ENCODE data around the gene DPH6.

The DPH6 gene

DNA sequence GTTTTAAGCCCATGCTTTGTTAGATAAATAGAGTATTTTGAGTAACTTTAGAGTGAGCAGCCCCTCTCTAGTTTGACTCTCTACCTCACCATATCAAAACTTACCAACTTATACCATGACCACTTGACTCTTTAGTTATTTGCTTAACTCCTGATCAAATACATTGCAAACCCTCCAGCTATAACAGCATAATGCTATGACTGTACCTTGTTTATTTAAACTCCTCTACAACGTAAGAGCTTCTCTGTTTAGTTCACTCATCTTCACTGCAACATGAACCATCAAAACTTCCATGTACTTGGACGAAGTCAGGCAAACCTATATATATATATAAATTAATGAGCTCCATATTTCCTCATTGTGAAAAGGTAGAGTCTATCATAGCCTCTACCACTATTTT lies 218.2 kb downstream of the DPH6 start:
- TF ChIP-seq, protein P1, sequence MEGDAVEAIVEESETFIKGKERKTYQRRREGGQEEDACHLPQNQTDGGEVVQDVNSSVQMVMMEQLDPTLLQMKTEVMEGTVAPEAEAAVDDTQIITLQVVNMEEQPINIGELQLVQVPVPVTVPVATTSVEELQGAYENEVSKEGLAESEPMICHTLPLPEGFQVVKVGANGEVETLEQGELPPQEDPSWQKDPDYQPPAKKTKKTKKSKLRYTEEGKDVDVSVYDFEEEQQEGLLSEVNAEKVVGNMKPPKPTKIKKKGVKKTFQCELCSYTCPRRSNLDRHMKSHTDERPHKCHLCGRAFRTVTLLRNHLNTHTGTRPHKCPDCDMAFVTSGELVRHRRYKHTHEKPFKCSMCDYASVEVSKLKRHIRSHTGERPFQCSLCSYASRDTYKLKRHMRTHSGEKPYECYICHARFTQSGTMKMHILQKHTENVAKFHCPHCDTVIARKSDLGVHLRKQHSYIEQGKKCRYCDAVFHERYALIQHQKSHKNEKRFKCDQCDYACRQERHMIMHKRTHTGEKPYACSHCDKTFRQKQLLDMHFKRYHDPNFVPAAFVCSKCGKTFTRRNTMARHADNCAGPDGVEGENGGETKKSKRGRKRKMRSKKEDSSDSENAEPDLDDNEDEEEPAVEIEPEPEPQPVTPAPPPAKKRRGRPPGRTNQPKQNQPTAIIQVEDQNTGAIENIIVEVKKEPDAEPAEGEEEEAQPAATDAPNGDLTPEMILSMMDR (IDR thresholded peaks at IDR 0.05; ENCODE audit: low read depth, low read length, missing control alignments) = no peak
- no peak overlapping the region for H3K4me3 ChIP-seq (ENCODE audit: low read depth, low read length)
- DNase-seq = no peak
- no peaks in the 10 kb centered on the region for H3K36me3 ChIP-seq (replicated peaks)
- in situ Hi-C loops (cut with HindIII; ENCODE audit: low pct_ligation_motif_present, low sequenced_read_pairs) = no loop called here
- no peaks in the 10 kb centered on the region for H3K27me3 ChIP-seq (replicated peaks)
- no peak overlapping the region for H3K27ac ChIP-seq

GRCh38 chr15:35325374-35325941 lies 220.5 kb downstream of the DPH6 start:
- no peak for DNase-seq
- Histone ChIP-seq H3K4me3 (ENCODE audit: low read depth, low read length) (no peak overlapping the region), H3K36me3 (replicated peaks) (no peaks in the 10 kb centered on the region), H3K27ac (no peak overlapping the region), H3K27me3 (replicated peaks) (no peaks in the 10 kb centered on the region)
- TF ChIP-seq, protein P1 (IDR thresholded peaks at IDR 0.05; ENCODE audit: low read depth, low read length, missing control alignments) = no peak
- in situ Hi-C loops (cut with HindIII; ENCODE audit: low pct_ligation_motif_present, low sequenced_read_pairs) = no loop called here

DNA sequence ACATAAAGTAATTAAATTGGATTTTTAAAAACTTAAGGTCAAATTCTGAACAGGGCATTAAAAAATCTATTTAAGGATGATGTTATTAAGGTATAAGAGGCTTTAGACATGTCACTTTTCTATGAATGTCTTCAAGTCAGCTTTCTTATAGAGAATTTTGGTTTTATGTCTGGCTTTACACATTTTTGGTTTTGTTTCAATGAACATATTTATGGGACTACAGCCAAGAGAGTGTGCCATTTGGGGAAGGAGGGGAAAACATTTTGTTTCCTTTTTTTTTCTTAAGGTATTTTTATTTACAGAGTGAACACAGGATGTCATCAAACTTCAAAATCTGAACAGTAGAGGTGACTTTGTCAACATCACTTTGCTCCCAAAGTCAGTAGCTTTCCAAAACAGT lies 222.8 kb downstream of the DPH6 start:
- no peaks in the 10 kb centered on the region for H3K27me3 ChIP-seq (replicated peaks)
- H3K4me3 ChIP-seq (ENCODE audit: low read depth, low read length) = no peak overlapping the region
- DNase-seq = no peak
- no peak overlapping the region for H3K27ac ChIP-seq
- TF ChIP-seq, protein P1 (IDR thresholded peaks at IDR 0.05; ENCODE audit: low read depth, low read length, missing control alignments) = no peak
- in situ Hi-C loops (cut with HindIII; ENCODE audit: low pct_ligation_motif_present, low sequenced_read_pairs) = no loop called here
- no peaks in the 10 kb centered on the region for H3K36me3 ChIP-seq (replicated peaks)

- DNase-seq = no peak
- H3K36me3 ChIP-seq (replicated peaks) = no peaks in the 10 kb centered on the region
- in situ Hi-C loops (cut with HindIII; ENCODE audit: low pct_ligation_motif_present, low sequenced_read_pairs) = no loop called here
- TF ChIP-seq, protein P1 (IDR thresholded peaks at IDR 0.05; ENCODE audit: low read depth, low read length, missing control alignments) = no peak
- no peaks in the 10 kb centered on the region for H3K27me3 ChIP-seq (replicated peaks)
- no peak overlapping the region for H3K4me3 ChIP-seq (ENCODE audit: low read depth, low read length)
- no peak overlapping the region for H3K27ac ChIP-seq
Measured at GRCh38 chr15:35321926-35322325, 224.0 kb downstream of the DPH6 start.

DNA sequence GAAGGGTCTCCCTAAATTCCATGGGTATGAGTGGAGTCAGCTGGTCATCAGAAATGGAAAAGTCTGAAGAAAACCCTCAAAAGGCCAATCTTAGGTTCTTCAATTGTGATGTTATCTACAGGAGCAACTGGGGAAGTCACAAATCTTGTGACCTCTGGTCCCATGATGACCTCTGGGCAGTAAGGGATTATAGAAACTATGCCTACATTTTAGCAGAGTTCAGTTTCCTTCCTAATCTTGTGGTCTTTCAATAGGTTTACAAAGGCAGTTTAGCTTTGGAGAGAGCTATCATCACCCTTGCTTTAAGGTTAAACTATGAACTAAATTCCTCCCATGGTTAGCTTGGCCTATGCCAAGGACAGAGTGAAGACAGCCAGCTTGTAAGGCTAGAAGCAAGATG lies 225.1 kb downstream of the DPH6 start:
- DNase-seq = no peak
- Histone ChIP-seq H3K27ac (no peak overlapping the region), H3K27me3 (replicated peaks) (no peaks in the 10 kb centered on the region), H3K36me3 (replicated peaks) (no peaks in the 10 kb centered on the region), H3K4me3 (ENCODE audit: low read depth, low read length) (no peak overlapping the region)
- in situ Hi-C loops (cut with HindIII; ENCODE audit: low pct_ligation_motif_present, low sequenced_read_pairs) = no loop called here
- TF ChIP-seq, protein P1 (IDR thresholded peaks at IDR 0.05; ENCODE audit: low read depth, low read length, missing control alignments) = no peak
